T-cell (primary cell): ENCODE data around the gene EIF5. TPM values are rescaled to one million over a fixed set of nuclear protein-coding genes. Genes with fewer than 3 reads are reported as not detected.

Experiments
- ATAC-seq, 4 experiments: fragments of 200-7000 bp in 3 of 4; fragments of 150-1000 bp in 1 of 4; cut with Tn5 transposase; replicated peaks in 1 of 4; 1 replicate in 3 of 4; 2 replicates in 1 of 4; pipeline ENCODE4 v1.10.0; 2021; ENCODE audit warnings: moderate library complexity in 3 of 4, mild to moderate bottlenecking in 2 of 4, moderate number of reproducible peaks in 1 of 4
- CTCF ChIA-PET, 2 donors: fragments of 300-600 bp; sonication (Branson Sonifier 250); formaldehyde crosslinking; loops; one replicate each; lab custom pipeline; 2022; ENCODE audit warnings: antibody characterized with exemption in 2 of 2; lab: Charles Lee
- POLR2A ChIA-PET, 2 donors: fragments of 300-600 bp; sonication (Branson Sonifier 250); formaldehyde crosslinking; loops; one replicate each; lab custom pipeline; 2022; ENCODE audit warnings: antibody characterized with exemption in 2 of 2; lab: Charles Lee
- DNase-seq, 35 experiments: peaks; one replicate each; pipeline versions ENCODE4 v3.0.0 to v3.0.0-alpha.2; 2013 to 2023
- H3K27ac ChIP-seq: one replicate; pipeline ENCODE4 v1.5.1; 2013; ENCODE audit warnings: low read length
- H3K27me3 ChIP-seq, 2 experiments: replicated peaks in 1 of 2; 1 replicate in 1 of 2; 2 replicates in 1 of 2; pipeline versions ENCODE4 v1.6.1 to v1.7.0; 2013; ENCODE audit warnings: low read length in 1 of 2, mixed read lengths in 1 of 2; ENCODE audit not compliant: control insufficient read depth in 2 of 2, insufficient read depth in 2 of 2; ENCODE audit errors: extremely low read depth in 1 of 2
- H3K36me3 ChIP-seq, 2 donors: 1 replicate in 1 of 2; 2 replicates in 1 of 2; pipeline versions ENCODE4 v1.6.1 to v1.7.0; 2013; ENCODE audit warnings: low read length in 1 of 2; ENCODE audit not compliant: control insufficient read depth in 2 of 2, insufficient read depth in 1 of 2; ENCODE audit errors: extremely low read depth in 1 of 2
- H3K4me1 ChIP-seq, 2 experiments: 1 replicate in 1 of 2; 2 replicates in 1 of 2; pipeline versions ENCODE4 v1.6.1 to v1.7.0; 2013; ENCODE audit warnings: low read length in 2 of 2, mixed read lengths in 1 of 2; ENCODE audit not compliant: insufficient read depth in 2 of 2, control insufficient read depth in 1 of 2; ENCODE audit errors: extremely low read depth in 1 of 2
- H3K4me3 ChIP-seq, 2 donors: 1 replicate in 1 of 2; 2 replicates in 1 of 2; pipeline versions ENCODE4 v1.5.1 to v1.7.0; 2013; ENCODE audit warnings: mild to moderate bottlenecking in 2 of 2, low read length in 1 of 2, moderate library complexity in 1 of 2; ENCODE audit not compliant: control insufficient read depth in 1 of 2; ENCODE audit errors: extremely low read depth in 1 of 2
- H3K9me3 ChIP-seq: 2 replicates; pipeline ENCODE4 v1.7.0; 2013
- H3K27ac Mint-ChIP-seq, 2 donors: one replicate each; pipeline ENCODE4 v1.8.0; 2020 to 2021; ENCODE audit warnings: mild to moderate bottlenecking in 2 of 2, mixed read lengths in 2 of 2
- H3K27me3 Mint-ChIP-seq, 2 donors: one replicate each; pipeline ENCODE4 v1.8.0; 2021 to 2022; ENCODE audit warnings: mixed read lengths in 2 of 2
- H3K36me3 Mint-ChIP-seq: one replicate; pipeline ENCODE4 v1.8.0; 2021; ENCODE audit warnings: mixed read lengths
- H3K4me1 Mint-ChIP-seq, 3 donors: one replicate each; pipeline ENCODE4 v1.8.0; 2020 to 2022; ENCODE audit warnings: mixed read lengths in 3 of 3, mild to moderate bottlenecking in 1 of 3
- H3K4me3 Mint-ChIP-seq, 3 donors: one replicate each; pipeline ENCODE4 v1.8.0; 2020 to 2022; ENCODE audit warnings: mild to moderate bottlenecking in 3 of 3, mixed read lengths in 3 of 3, moderate library complexity in 3 of 3
- H3K9me3 Mint-ChIP-seq, 3 donors: one replicate each; pipeline ENCODE4 v1.8.0; 2020 to 2022; ENCODE audit warnings: mixed read lengths in 3 of 3
- WGBS: methylation state at CpG from one replicate; pipeline ENCODE4 v1.1.5; 2013; ENCODE audit warnings: missing lambda C conversion rate; ENCODE audit not compliant: insufficient coverage; 5-methylcytosine and 5-hydroxymethylcytosine counted together
- total RNA-seq, 35 experiments: library from RNA in 6 of 35; stranded (reverse) in 6 of 35; fragments of 120-200 nt in 1 of 35; gene quantifications; one replicate each; pipeline versions ENCODE4 v1.2.1 to v1.2.4 and lab custom pipeline; 2013 to 2026

Gene EIF5
- total RNA-seq, 5 donors from 2014 or later (not counting 1 experiment from before 2014, with no cell fraction given): 223 to 650 (median 261) TPM

- H3K9me3 Mint-ChIP-seq: no peaks in the 10 kb centered on the region
- H3K36me3 Mint-ChIP-seq: peaks cover 76% of the 10 kb centered on the region
- no peaks in the 10 kb centered on the region for H3K9me3 ChIP-seq
- H3K27me3 Mint-ChIP-seq: no peaks in the 10 kb centered on the region
- H3K4me1 Mint-ChIP-seq: peaks cover 49 to 66% (median 56%) of the 10 kb centered on the region in 3 donors
- no peak overlapping the region for H3K4me3 ChIP-seq
- ChIA-PET CTCF (no interaction called here), POLR2A (interaction anchor here in 1 of 2 donors (0.5 to 0.6 kb wide), 3 partner anchors 47 to 119 kb away, joined by 3 to 5 read pairs (median 3); no protein-coding TSS in a partner anchor)
- WGBS: 97% methylated on average over 3 of the region's 6 CpGs
- H3K4me1 ChIP-seq: peaks cover 3 to 15% of the 10 kb centered on the region in 2 experiments
- ATAC-seq (no peak), DNase-seq (no peak)
- no peak overlapping the region for H3K4me3 Mint-ChIP-seq
- no peaks in the 10 kb centered on the region for H3K27me3 ChIP-seq
- H3K27ac ChIP-seq: no peak overlapping the region
- peaks cover 7 to 93% of the 10 kb centered on the region in 2 donors for H3K36me3 ChIP-seq
- peak overlapping the region in 1 of 2 donors; percentile 75 for H3K27ac Mint-ChIP-seq
Measured at GRCh38 chr14:103340480-103341212, 6.6 kb downstream of the EIF5 start.

- Histone ChIP-seq H3K9me3 (no peaks in the 10 kb centered on the region), H3K4me3 (no peak overlapping the region), H3K36me3 (peaks cover 7 to 85% of the 10 kb centered on the region in 2 donors), H3K27me3 (no peaks in the 10 kb centered on the region), H3K4me1 (peaks cover 0 to 7% of the 10 kb centered on the region in 2 experiments), H3K27ac (no peak overlapping the region)
- ChIA-PET CTCF (no interaction called here), POLR2A (interaction anchor here in 1 of 2 donors (0.5 to 1.1 kb wide), 2 partner anchors 40 to 52 kb away, joined by 3 to 5 read pairs; no protein-coding TSS in a partner anchor)
- H3K36me3 Mint-ChIP-seq: peaks cover 68% of the 10 kb centered on the region
- no peaks in the 10 kb centered on the region for H3K9me3 Mint-ChIP-seq
- ATAC-seq (no peak), DNase-seq (no peak)
- H3K4me3 Mint-ChIP-seq: no peak overlapping the region
- H3K27me3 Mint-ChIP-seq: no peaks in the 10 kb centered on the region
- peaks cover 41 to 57% (median 48%) of the 10 kb centered on the region in 3 donors for H3K4me1 Mint-ChIP-seq
- WGBS: no CpG with 5 or more reads among the region's 5 CpGs
- H3K27ac Mint-ChIP-seq: peak overlapping the region in 1 of 2 donors; percentile 35
Measured at GRCh38 chr14:103341250-103342129, 7.5 kb downstream of the EIF5 start.

GRCh38 chr14:103343164-103343879 is 9.3 kb downstream of the EIF5 start:
- DNase-seq: peak in 2 of 35 experiments; percentile 8 to 20
- ATAC-seq: no peak
- H3K27ac ChIP-seq: no peak overlapping the region
- H3K9me3 ChIP-seq: no peaks in the 10 kb centered on the region
- peaks cover 7 to 67% of the 10 kb centered on the region in 2 donors for H3K36me3 ChIP-seq
- H3K4me1 ChIP-seq: no peaks in the 10 kb centered on the region
- Mint-ChIP-seq H3K4me1 (peaks cover 25 to 41% (median 36%) of the 10 kb centered on the region in 3 donors), H3K27ac (no peak overlapping the region), H3K9me3 (no peaks in the 10 kb centered on the region), H3K4me3 (no peak overlapping the region), H3K36me3 (peaks cover 50% of the 10 kb centered on the region), H3K27me3 (no peaks in the 10 kb centered on the region)
- 90% methylated on average over 3 of the region's 4 CpGs for WGBS
- H3K4me3 ChIP-seq: no peak overlapping the region
- POLR2A ChIA-PET: interaction anchor here (0.6 to 0.9 kb wide), 4 partner anchors 8 to 42 kb away, joined by 3 to 4 read pairs (median 3); partner anchors contain the start of genes EIF5 (in 1 of the 2) and MARK3 (in 1 of the 2)
- H3K27me3 ChIP-seq: no peaks in the 10 kb centered on the region
- CTCF ChIA-PET: interaction anchor here in 1 of 2 donors (2.7 kb wide), 1 partner anchor 47 kb away, joined by 13 read pairs; no protein-coding TSS in a partner anchor

- peaks cover 41% of the 10 kb centered on the region for H3K36me3 Mint-ChIP-seq
- no peak overlapping the region for H3K4me3 Mint-ChIP-seq
Measured at GRCh38 chr14:103343905-103344797, 10.1 kb downstream of the EIF5 start.

GRCh38 chr14:103346286-103346685 is 12.2 kb downstream of the EIF5 start:
- no CpG with 5 or more reads among the region's 3 CpGs for WGBS
- H3K27ac ChIP-seq: no peak overlapping the region
- no peaks in the 10 kb centered on the region for H3K9me3 ChIP-seq
- H3K4me3 Mint-ChIP-seq: no peak overlapping the region
- no peak overlapping the region for H3K27ac Mint-ChIP-seq
- DNase-seq (no peak), ATAC-seq (no peak)
- no peaks in the 10 kb centered on the region for H3K4me1 ChIP-seq
- ChIA-PET CTCF (interaction anchor here (0.7 to 1.3 kb wide), 2 partner anchors 12 to 47 kb away, joined by 3 to 5 read pairs; no protein-coding TSS in a partner anchor), POLR2A (interaction anchor here (0.7 to 2.4 kb wide), 3 partner anchors 10 to 113 kb away, joined by 9 to 23 read pairs (median 9); no protein-coding TSS in a partner anchor)
- no peaks in the 10 kb centered on the region for H3K27me3 ChIP-seq
- H3K36me3 Mint-ChIP-seq: peaks cover 24% of the 10 kb centered on the region
- H3K9me3 Mint-ChIP-seq: no peaks in the 10 kb centered on the region
- peaks cover 2 to 38% of the 10 kb centered on the region in 2 donors for H3K36me3 ChIP-seq
- H3K4me3 ChIP-seq: no peak overlapping the region
- peaks cover 8 to 17% (median 9%) of the 10 kb centered on the region in 3 donors for H3K4me1 Mint-ChIP-seq
- peaks cover 0 to under 1% of the 10 kb centered on the region in 2 donors for H3K27me3 Mint-ChIP-seq

More at GRCh38 chr14:103343905-103344797, 10.1 kb downstream of the EIF5 start:
- ATAC-seq: no peak
- 96% methylated on average over 2 of the region's 5 CpGs for WGBS
- Histone ChIP-seq H3K4me3 (no peak overlapping the region), H3K36me3 (peaks cover 7 to 59% of the 10 kb centered on the region in 2 donors), H3K27me3 (no peaks in the 10 kb centered on the region), H3K4me1 (no peaks in the 10 kb centered on the region), H3K9me3 (no peaks in the 10 kb centered on the region), H3K27ac (no peak overlapping the region)
- DNase-seq: no peak
- H3K4me1 Mint-ChIP-seq: peaks cover 21 to 34% (median 28%) of the 10 kb centered on the region in 3 donors
- H3K27me3 Mint-ChIP-seq: no peaks in the 10 kb centered on the region
- ChIA-PET CTCF (interaction anchor here in 1 of 2 donors (2.7 kb wide), 1 partner anchor 46 kb away, joined by 13 read pairs; no protein-coding TSS in a partner anchor), POLR2A (interaction anchor here (0.6 to 2.4 kb wide), 8 partner anchors 8 to 1164 kb away, joined by 3 to 23 read pairs (median 4); partner anchors contain the start of gene EIF5 (in 2 of the 2))
- peak overlapping the region in 1 of 2 donors; percentile 3 for H3K27ac Mint-ChIP-seq
- no peaks in the 10 kb centered on the region for H3K9me3 Mint-ChIP-seq
